NCI-H1105 (cell line): ENCODE data around the gene CABP4.
"Not testable (repeated sequence)": the region's sequence is repeated elsewhere in the genome, so short reads cannot be mapped to it uniquely, and the experiment has no call there.

Source experiments
- DNase-seq: peaks from one replicate; lab custom pipeline; 2025; lab: John Stamatoyannopoulos, UW

Gene CABP4

DNA sequence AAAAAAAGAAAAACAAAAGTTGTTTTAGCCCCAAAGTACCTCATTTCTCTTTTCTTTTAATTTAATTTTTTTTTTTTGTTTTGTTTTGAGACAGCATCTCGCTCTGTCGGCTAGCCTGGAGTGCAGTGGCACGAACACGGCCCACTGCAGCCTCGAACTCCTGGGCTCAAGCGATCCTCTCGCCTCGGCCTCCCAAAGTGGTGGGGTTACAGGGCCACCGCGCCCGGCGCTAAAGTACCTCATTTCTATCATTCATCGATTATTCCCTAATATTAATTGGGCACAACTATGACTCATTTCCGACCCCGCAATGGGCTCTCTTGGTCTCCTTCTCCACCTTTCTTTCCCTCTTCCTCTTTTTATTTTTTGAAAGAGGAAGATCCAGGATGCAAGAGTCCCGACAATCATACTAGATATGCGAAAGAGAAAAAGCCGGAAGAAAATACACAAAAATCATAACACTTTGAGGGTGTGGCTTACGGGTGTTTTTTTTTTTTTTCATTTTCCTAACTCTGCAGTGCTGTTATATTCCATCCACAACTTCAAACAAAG, 27.2 kb downstream of the CABP4 start:
- no peak for DNase-seq

GRCh38 chr11:67482827-67483798, 28.0 kb downstream of the CABP4 start, which contains the start of gene AIP:
AIP (plus strand) TSS chr11:67483026; CDS start chr11:67483159, 133 bp downstream.
- peak; percentile 97 for DNase-seq

DNA sequence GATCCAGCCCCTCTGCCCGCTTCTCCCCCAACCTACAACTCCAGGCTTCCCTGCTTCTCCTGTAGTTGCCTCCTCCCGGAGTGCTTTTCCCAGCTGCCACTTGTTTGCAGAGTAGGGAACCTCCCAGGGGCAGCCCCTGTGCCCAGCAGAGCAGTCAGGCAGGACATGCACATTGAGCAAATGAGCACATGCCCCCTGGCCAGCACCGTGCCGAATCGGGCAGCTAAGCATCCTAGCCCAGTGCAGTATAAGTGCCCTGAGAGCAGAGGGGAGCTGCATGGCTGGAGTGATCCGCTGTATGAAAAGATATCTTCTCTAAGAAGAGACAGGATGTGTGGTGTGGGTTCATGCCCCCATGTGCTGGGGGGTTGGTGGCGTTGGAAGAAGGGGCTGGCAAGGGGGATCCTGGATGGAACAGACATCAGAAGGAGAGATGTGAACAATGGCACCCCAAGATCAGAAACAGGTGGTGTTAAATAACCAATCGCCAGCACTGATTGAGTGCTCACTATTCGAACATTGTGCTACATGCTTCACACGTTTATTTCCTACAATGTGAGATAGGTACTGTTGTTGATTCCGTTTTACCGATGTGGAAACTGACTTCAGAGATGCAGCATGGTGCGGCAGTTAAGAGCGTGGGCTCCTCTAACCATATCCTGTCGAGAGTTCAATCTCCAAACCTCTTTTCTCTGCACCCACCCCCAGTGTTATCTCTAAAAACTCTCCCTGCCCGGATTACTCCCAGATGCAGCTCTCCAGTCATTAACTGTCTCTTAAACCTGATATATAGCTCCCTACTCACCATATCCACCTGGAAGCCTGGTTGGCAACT, 28.9 kb downstream of the CABP4 start:
- DNase-seq: no peak

DNA sequence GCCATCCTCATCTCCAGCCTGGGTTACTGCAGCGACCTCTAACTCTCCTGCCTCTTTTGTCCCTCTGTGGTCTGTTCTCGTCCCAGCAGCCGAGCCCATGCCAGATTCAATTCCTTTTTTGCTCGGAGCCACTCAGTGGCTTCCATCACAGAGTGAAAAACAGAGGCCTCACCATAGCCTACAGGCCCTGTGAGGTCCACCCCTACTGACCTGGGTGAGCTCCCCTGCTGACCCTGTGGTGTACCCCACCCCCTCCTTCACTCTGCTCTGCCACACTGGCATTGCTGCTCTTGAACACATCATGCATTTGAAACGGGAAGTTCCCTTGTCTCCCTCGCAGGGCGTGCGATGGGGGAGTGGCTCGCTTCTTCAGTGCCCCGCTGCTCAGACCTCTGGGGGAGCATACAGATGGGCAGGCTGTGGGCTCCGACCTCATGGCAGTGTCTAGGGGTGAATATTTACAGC, 29.7 kb downstream of the CABP4 start:
- no peak for DNase-seq

DNA sequence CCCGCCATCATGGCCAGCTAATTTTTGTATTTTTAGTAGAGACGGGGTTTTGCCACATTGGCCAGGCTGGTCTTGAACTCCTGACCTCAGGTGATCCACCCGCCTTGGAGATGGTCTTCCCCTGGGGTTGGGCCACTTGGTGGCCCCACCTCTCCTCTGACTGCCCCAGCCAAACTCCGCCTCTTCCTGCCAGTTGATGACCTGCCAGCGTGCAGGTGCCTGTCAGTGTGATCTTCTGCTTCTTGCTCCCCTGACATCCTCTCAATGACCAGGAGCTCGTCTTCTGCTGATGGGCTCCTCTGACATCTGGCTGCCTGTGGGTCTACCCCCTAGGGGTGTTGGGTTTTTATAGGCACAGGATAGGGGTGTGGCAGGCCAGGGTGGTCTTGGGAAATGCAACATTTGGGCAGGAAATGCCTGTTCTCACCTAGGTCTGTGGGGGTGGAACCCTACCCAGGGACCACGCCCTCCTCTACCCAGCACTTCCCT, 30.8 kb downstream of the CABP4 start:
- DNase-seq: not testable (repeated sequence)

- no peak for DNase-seq
Measured at GRCh38 chr11:67486481-67487195, 31.5 kb downstream of the CABP4 start.

- no peak for DNase-seq
Measured at GRCh38 chr11:67489203-67489884, 34.2 kb downstream of the CABP4 start.

DNA sequence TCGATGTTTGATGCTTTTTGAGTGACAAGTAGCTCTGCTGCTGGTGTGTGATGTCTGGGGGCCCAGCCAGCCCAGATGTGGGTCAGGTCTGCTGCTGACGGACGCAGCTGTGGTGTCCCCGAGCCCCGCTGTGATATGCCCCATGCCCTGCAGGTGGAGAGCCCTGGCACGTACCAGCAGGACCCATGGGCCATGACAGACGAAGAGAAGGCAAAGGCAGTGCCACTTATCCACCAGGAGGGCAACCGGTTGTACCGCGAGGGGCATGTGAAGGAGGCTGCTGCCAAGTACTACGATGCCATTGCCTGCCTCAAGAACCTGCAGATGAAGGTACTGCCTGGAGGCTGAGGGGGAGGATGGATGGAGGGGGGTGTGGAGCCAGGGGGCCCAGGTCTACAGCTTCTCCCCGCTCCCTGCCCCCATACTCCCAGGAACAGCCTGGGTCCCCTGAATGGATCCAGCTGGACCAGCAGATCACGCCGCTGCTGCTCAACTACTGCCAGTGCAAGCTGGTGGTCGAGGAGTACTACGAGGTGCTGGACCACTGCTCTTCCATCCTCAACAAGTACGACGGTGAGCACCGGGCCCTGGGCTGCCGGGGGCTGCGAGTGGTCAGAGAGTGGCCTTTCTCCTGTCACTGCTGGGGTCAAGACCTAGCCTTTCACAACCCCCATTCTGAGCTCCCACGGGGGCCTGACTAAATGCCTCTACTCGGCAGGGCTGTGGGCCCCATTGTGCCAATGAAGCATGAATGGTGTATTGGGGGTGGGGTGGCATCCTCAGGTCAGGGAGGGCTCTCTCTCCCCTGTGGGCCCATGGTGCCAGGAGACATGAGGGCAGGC, 35.0 kb downstream of the CABP4 start:
- no peak for DNase-seq

DNA sequence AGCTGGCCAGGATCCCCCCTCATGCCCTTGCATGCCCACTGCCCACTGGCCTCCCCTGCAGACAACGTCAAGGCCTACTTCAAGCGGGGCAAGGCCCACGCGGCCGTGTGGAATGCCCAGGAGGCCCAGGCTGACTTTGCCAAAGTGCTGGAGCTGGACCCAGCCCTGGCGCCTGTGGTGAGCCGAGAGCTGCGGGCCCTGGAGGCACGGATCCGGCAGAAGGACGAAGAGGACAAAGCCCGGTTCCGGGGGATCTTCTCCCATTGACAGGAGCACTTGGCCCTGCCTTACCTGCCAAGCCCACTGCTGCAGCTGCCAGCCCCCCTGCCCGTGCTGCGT, 35.5 kb downstream of the CABP4 start:
- DNase-seq: no peak

GRCh38 chr11:67491276-67492068, 36.3 kb downstream of the CABP4 start:
- DNase-seq: no peak

- no peak for DNase-seq
Measured at GRCh38 chr11:67492069-67492727, 37.0 kb downstream of the CABP4 start.

DNA sequence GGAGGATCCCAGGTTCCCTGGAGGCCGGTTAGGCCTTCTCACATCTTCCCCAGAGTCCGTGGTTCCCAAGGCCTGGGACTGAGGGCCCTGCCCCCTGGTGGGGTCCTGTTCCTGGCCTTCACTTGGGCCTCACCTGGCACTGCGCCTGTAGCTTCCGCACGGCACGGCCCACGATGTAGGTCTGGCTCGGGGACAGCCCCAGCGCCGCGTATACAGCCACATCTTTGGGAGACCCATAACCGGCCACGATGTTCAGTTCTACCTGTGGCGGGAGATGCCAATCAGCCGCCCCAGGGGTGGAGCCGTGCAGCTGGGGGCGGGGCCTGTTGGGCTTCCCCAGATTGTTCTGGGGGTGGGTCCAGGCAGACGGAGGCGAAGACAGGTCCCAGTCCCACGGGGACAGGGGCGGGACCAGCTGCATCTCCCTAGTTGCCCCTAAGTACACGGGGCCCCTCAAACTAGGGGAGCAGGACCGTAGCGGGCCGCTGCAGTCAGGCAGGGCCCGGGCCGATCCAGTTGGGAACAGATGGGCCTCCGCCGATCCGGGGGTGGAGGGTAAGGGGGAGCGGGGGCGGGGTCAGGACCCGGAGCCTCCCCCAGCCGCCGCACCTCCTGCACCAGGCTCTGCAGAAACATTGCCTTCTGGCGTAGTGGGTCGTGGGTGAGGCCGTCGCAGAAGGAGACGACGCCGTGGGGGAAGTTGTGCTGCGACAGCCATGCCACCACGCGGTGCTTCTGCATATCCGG, 37.8 kb downstream of the CABP4 start:
- no peak for DNase-seq

DNA sequence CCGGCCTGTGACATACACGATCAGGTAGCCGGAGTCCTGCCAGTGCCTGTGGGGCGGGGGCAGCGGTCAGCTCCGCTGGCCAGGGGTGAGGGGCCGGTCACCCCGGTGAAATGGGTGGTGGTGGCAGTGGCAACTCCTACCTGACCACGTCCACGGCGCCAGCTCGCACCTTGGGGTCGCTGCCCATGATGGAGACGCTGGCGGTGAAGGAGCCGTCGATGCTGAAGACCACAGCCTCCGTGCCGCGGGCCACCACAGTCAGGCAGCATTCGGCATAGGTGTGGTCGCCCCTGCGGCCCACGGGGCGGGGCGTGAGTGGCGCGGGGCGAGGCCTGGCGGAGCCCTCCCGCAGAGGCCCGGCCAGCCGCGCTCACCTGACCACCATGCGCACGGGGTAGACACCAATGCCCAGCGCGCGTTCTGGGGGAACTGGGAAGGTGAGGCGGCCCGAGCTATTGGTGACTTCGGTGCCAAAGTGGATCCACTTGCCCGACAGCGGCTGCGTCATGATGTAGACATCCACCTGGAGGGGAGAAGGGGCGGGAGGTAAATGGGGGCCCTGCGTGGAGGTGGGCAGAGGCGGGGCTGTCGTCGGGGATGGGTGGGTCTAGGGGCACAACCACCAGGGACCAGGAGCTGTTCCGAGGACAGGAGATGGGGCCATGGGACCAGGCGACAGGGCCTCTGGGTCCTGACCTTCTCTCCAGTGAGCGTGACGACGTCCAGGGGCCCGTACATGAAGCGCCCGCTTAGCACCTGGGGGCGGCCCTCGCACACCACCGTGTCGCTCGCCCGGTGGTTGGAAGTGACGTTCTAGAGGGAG, 38.6 kb downstream of the CABP4 start:
- DNase-seq: no peak

DNA sequence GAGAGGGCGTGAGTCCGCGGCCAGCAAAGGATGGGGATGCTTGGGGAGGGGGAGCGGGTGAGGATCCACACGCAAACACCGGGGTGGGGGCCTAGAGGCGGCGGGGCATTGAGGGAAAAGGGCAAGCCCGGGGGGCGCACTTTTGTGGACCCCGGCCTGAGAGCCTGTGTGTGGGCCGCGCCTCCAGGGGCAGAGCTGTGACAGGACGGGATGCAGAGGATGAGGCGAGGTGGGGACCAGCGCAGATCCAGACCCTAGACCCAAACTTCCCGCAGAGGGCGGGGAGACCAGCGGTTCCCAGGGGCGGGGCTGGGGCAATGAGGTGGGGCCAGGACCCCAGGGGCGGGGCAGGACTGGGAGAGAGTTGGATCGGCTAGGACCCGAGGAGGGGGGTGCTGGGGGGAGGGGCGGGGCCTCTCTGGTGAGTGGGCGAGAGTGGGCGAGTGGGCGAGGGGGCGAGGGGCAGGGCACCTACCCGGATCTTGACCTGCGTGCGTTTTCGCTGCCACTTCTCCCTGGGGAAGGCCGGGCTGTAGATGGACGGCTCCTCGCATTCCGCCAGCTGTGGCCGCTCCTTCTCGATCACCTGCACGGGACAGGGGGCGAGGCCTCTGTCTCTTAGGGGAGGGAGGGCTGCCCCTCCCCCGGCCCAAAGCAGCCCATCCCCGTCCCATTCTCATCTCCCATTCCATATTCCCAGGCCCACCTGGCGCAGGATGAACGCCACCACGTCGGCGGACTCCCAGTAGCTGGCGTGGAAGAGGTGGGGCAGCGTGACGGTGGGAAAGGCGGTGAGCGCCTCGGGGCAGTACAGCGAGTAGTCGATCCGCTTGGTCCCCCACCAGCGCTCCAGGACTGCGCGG, 39.4 kb downstream of the CABP4 start:
- DNase-seq: no peak

- DNase-seq: no peak
Measured at GRCh38 chr11:67495234-67496005, 40.3 kb downstream of the CABP4 start.
